ENCODE results near the gene MYO1D. TPM values are rescaled to one million over a fixed set of nuclear protein-coding genes. Genes with fewer than 3 reads are reported as not detected.

Gene MYO1D
- total RNA-seq, 3 donors from 2014 or later: 166 to 495 (median 256) TPM

- Histone ChIP-seq H3K4me3 (no peak overlapping the region), H3K9me3 (no peaks in the 10 kb centered on the region), H3K4me1 (ENCODE audit: low read depth) (peaks cover 13% of the 10 kb centered on the region), H3K36me3 (ENCODE audit: low read depth) (no peaks in the 10 kb centered on the region)
- no peak for ATAC-seq
- no peak for DNase-seq
- TF ChIP-seq CTCF (IDR thresholded peaks at IDR 0.05): no peak
- intact Hi-C loops (cut with DNase I, micrococcal nuclease): no loop called here
These were observed 358.9 kb downstream of the MYO1D start for GRCh38 chr17:32517982-32518381.

- no peak for DNase-seq
These were observed 359.8 kb downstream of the MYO1D start for GRCh38 chr17:32516940-32517701.

GRCh38 chr17:32516450-32516849 is 360.5 kb downstream of the MYO1D start:
- H3K36me3 ChIP-seq (ENCODE audit: low read depth): no peaks in the 10 kb centered on the region
- no peaks in the 10 kb centered on the region for H3K9me3 ChIP-seq
- TF ChIP-seq CTCF (IDR thresholded peaks at IDR 0.05): no peak
- ATAC-seq (no peak), DNase-seq (no peak)
- intact Hi-C loops (cut with DNase I, micrococcal nuclease): no loop called here
- peaks cover 13% of the 10 kb centered on the region for H3K4me1 ChIP-seq (ENCODE audit: low read depth)
- H3K4me3 ChIP-seq: no peak overlapping the region

More at GRCh38 chr17:32516940-32517701, 359.8 kb downstream of the MYO1D start:
- H3K4me1 ChIP-seq (ENCODE audit: low read depth): peaks cover 13% of the 10 kb centered on the region
- no peak overlapping the region for H3K4me3 ChIP-seq
- no peak for TF ChIP-seq CTCF (IDR thresholded peaks at IDR 0.05)
- no peaks in the 10 kb centered on the region for H3K9me3 ChIP-seq
- no peaks in the 10 kb centered on the region for H3K36me3 ChIP-seq (ENCODE audit: low read depth)
- no peak for ATAC-seq
- intact Hi-C loops (cut with DNase I, micrococcal nuclease): no loop called here

- no peak for TF ChIP-seq CTCF (IDR thresholded peaks at IDR 0.05)
- Histone ChIP-seq H3K4me1 (ENCODE audit: low read depth) (peaks cover 13% of the 10 kb centered on the region), H3K36me3 (ENCODE audit: low read depth) (no peaks in the 10 kb centered on the region), H3K4me3 (no peak overlapping the region), H3K9me3 (no peaks in the 10 kb centered on the region)
- DNase-seq: no peak
- intact Hi-C loops (cut with DNase I, micrococcal nuclease): no loop called here
- no peak for ATAC-seq
These were observed 361.1 kb downstream of the MYO1D start for GRCh38 chr17:32515677-32516383.

GRCh38 chr17:32514606-32515005 is 362.3 kb downstream of the MYO1D start:
- H3K4me1 ChIP-seq (ENCODE audit: low read depth): peaks cover 5% of the 10 kb centered on the region
- intact Hi-C loops (cut with DNase I, micrococcal nuclease): no loop called here

More at GRCh38 chr17:32514606-32515005, 362.3 kb downstream of the MYO1D start:
- DNase-seq (no peak), ATAC-seq (no peak)
- Histone ChIP-seq H3K9me3 (no peaks in the 10 kb centered on the region), H3K36me3 (ENCODE audit: low read depth) (no peaks in the 10 kb centered on the region), H3K4me3 (no peak overlapping the region)
- TF ChIP-seq CTCF (IDR thresholded peaks at IDR 0.05): no peak
